ENCODE measurements around the gene SOCS1. TPM values are rescaled to one million over a fixed set of nuclear protein-coding genes. Genes with fewer than 3 reads are reported as not detected.

SOCS1 gene
- total and polyA plus RNA-seq, 9 of the 15 experiments (the other 6 are each of a cell fraction or from before 2014, with no cell fraction given) = 0.04 to 7.5 (median 2.3) TPM

- Histone ChIP-seq H3K27ac (ENCODE audit: extremely low read depth, low read depth, low read length) (peak overlapping the region; percentile 34; the same call in 1 of the 3 replicates), H3K9me1 (ENCODE audit: control insufficient read depth, insufficient read depth, low read length) (no peaks in the 10 kb centered on the region), H3K27me3 (ENCODE audit: control insufficient read depth in 2 of 2, insufficient read depth in 2 of 2, low read length in 2 of 2) (no peaks in the 10 kb centered on the region), H4K20me1 (replicated peaks; ENCODE audit: control insufficient read depth, insufficient read depth, low read length) (peaks cover 3% of the 10 kb centered on the region; the same call in 1 of the 2 replicates), H3K4me3 (peak overlapping the region; percentile 82), H3K9me3 (replicated peaks; ENCODE audit: control insufficient read depth, insufficient read depth, low read depth, low read length) (no peaks in the 10 kb centered on the region), H3K4me1 (replicated peaks in 1 of 2; ENCODE audit: control insufficient read depth in 2 of 2, insufficient read depth in 2 of 2, low read length in 2 of 2) (peaks cover 40 to 53% of the 10 kb centered on the region in 2 experiments; a peak in 4 of 5 replicates), H3K36me3 (ENCODE audit: control insufficient read depth, insufficient read depth, low read length) (peaks cover 25% of the 10 kb centered on the region; the same call in 1 of the 3 replicates), H3K79me2 (ENCODE audit: control insufficient read depth, insufficient read depth, low read length) (peaks cover 33% of the 10 kb centered on the region), H3K4me2 (ENCODE audit: insufficient read depth, low read length) (peak overlapping the region; percentile 77), H2AFZ (ENCODE audit: low read depth, low read length) (no peak overlapping the region), H3K9ac (ENCODE audit: insufficient read depth in 1 of 2, low read depth in 2 of 2, low read length in 2 of 2) (peak overlapping the region; percentile 74 to 91)
- BruUV-seq (replicated peaks) = no TSS peak
- ATAC-seq (no peak), FAIRE-seq (peak; percentile 54), DNase-seq (ENCODE audit: extremely low read depth in 1 of 4, low spot score in 3 of 4) (peak in 3 of 4 experiments; percentile 36 to 46 (median 39))
- intact Hi-C loops (cut with micrococcal nuclease) (loop anchor here (10.0 kb wide), 2 partner anchors 49 to 119 kb away; no protein-coding TSS in a partner anchor), in situ Hi-C loops (cut with MboI) (no loop called here)
- POLR2A ChIA-PET = interaction anchor here (0.6 to 3.2 kb wide), 19 partner anchors 10 to 304 kb away, joined by 3 to 36 read pairs (median 5); no protein-coding TSS in a partner anchor
- 49% methylated on average over 5 of the region's 5 CpGs for WGBS (ENCODE audit: insufficient coverage, low coverage, missing lambda C conversion rate)
- CTCF ChIA-PET (ENCODE audit: low intra/inter-chr PET ratio) = interaction anchor here (0.5 kb wide), 1 partner anchor 295 kb away, joined by 3 read pairs; no protein-coding TSS in a partner anchor
- no peak for TF ChIP-seq TCF7 (IDR thresholded peaks at IDR 0.05; ENCODE audit: borderline replicate concordance)
- no peak for TF ChIP-seq HES1 (IDR thresholded peaks at IDR 0.05; ENCODE audit: low read depth)
- no peak for TF ChIP-seq ASH1L (IDR thresholded peaks at IDR 0.05; ENCODE audit: borderline replicate concordance, low read depth, partially characterized antibody)
- no peak for TF ChIP-seq ZNF324 (CRISPR knock-in tag; IDR thresholded peaks at IDR 0.05)
- TF ChIP-seq ZNF592 (IDR thresholded peaks at IDR 0.05) = 0 out of 2 replicates have a peak, but pooled peaks have one; percentile 41
- TF ChIP-seq TCF7L2 (IDR thresholded peaks at IDR 0.05; ENCODE audit: low read depth, low read length) = no peak
- TF ChIP-seq HDAC2 (IDR thresholded peaks at IDR 0.05) = 0 out of 2 replicates have a peak, but pooled peaks have one; percentile 53
- no peak for TF ChIP-seq MEF2A (IDR thresholded peaks at IDR 0.05; ENCODE audit: control insufficient read depth, low read depth, low read length)
- TF ChIP-seq ZBTB34 (CRISPR knock-in tag; IDR thresholded peaks at IDR 0.05) = no peak
- TF ChIP-seq BACH1 (tag; IDR thresholded peaks at IDR 0.05) = no peak
- TF ChIP-seq CBFB (CRISPR knock-in tag; IDR thresholded peaks at IDR 0.05) = no peak
- TF ChIP-seq HDAC1 (IDR thresholded peaks at IDR 0.05) = 0 out of 4 replicates have a peak, but pooled peaks of 1 of the 2 experiments have one; percentile 28
- no peak for TF ChIP-seq ZNF232 (CRISPR knock-in tag; IDR thresholded peaks at IDR 0.05)
Observed at GRCh38 chr16:11253009-11253994, 2.7 kb downstream of the SOCS1 start.

Measured in K562 (cell line).